RCC 7860 (cell line): ENCODE measurements around the gene CLRN2.
A peak's percentile ranks its signal among the peaks of the same experiment; 100 is the strongest.
"Not testable (repeated sequence)": the region's sequence is repeated elsewhere in the genome, so short reads cannot be mapped to it uniquely, and the experiment has no call there.

Experiments
- DNase-seq: peaks from one replicate; pipeline ENCODE4 v3.0.0-alpha.2; 2015; ENCODE audit warnings: low spot score
- FAIRE-seq: peaks from 2 replicates; lab custom pipeline; 2012; peaks lifted over from hg19 to GRCh38; lab: Jason Lieb, UNC

Gene CLRN2

DNA sequence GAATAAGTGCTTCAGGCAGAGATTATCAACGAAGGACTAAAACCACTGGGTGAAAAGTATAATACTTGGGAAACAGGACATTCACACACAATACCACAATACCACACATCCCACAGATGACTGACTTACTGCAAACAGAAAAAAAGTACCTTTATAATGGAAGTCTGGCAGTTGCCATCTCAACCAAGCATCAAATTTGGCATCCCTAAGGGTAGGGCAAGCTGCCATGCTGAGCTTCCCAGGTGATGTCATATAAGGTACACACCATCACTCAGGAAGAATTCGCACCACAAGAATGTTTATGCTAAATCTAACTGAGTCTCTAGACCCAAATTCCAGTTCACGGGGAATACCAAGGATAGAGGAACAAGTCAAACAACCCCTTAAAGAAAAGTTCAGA is 12.2 kb upstream of the CLRN2 start:
- DNase-seq (peak; percentile 88), FAIRE-seq (peak; percentile 76)

DNA sequence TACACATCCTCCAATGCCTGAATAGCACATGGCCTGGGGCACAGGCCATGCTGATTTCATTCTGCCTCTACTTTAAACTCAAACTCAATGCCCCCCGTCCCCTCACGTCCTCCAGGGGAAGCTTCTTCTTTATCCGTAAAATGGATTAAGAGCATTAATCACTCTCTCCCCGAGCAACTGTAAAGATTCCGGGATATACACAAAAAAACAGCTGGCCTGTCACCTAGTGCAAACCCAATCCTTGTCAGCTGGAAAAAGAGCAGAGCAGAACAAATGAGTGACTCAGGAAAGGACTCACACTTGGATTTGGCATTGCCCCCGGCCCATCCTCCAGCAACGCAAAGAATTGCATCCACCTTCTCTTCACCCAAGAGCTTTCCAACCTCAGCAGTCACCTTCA is 10.9 kb upstream of the CLRN2 start:
- DNase-seq: no peak
- FAIRE-seq: no peak

DNA sequence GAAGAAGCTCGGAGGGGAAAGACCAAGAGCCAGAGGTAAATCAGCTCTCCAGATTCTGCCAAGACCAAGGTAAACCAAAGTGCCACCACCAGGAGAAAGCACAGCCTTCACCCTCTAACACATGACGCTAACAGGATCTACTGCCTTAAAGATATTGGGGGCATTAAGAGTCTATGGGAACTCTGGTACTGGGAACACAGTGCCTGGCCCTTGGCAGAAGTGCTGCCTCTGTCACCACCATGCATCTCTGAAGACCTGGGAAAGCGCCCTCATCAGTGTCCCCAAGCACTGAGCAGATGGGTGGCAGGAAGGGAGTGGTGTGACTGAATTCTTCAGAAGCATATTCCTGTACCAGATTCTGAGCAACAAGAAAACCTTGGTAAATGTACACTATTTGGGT is 4.4 kb upstream of the CLRN2 start:
- FAIRE-seq (no peak), DNase-seq (no peak)

DNA sequence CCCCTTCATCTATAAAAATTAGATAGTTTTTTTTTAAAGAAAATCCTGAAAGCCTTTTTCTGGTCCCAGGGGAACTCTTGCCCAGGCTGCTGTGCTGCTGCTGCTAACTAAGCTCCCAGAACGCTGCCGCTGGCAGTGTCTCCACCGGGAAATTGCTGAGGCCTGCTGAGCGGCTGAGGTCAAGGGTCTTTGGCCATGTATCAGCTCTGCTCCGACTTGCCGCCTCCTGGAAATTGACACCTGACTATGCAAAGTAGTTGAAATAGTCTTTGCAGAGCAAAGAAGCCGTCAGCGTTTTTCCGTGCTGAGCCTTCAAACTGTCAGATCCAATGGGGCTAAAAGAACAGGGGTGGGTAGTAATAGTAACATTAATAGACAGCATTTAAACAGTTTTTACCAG is 3.9 kb upstream of the CLRN2 start:
- no peak for DNase-seq
- no peak for FAIRE-seq

DNA sequence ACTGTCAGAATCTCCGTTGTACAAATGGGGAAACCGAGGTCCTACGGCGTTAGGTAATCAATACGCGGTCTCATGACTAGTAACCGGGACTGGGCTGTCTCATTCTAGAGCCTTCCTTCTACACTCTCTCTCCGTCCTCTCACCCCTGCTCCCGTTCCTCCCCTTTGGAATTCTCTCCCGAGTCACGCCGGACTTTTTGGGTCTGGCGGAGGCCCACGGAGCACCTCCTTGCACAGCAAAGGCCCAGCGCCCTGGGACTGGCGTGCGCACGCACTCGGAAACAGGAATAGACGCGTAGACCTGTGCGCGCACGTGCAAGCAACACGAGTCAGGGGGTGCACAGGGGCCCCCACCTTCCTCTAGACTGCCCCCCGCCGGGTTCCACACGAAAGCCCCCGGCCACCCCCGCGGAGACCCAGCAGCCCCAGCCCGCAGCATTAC is 3.4 kb upstream of the CLRN2 start:
- no peak for DNase-seq
- FAIRE-seq: no peak

DNA sequence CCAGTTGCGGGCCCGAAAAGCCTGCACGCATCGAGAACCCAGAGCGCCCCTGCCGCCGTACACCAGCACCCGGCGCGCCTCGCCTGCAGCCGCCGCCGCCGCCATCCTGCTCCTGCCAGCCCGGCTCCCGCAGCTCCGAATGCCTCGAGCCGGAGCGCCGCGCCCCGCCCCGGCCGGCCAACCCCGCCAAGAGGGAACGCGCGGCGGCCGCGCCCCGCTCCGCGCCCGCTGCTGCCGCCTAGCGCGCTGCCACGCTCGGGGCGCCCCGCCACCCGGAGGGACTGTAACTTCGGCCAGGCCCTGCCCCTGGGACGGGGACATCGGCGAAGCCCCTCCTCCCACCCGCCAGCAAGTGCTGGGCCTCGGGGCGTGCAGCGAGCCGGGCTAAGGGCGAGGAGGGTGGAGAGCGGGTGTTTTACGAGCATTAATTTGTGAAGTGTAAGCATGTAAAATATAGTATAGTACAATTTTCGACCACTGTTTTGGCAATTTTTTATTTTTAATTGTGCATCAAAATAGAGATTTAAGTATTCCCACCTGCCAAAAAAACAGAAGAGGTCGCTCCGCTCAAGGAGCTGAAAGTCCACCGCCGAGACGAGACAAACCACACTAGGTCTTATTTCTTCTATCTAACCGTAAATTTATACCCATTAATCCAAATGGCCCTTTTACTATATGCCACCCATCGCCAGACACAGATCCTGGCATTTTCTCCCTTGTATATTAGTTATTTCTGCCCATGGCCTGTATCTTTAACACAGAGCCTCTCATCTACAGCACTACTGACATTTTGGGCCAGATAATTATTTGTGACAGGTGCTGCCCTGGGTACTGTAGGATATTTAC is 2.8 kb upstream of the CLRN2 start, which contains the start of gene QDPR:
TSS of gene QDPR (minus strand) at position 141 of the 846 bp plus-strand sequence. CDS start at position 105, 36 bp downstream.
- no peak for FAIRE-seq
- peak; percentile 52 for DNase-seq

DNA sequence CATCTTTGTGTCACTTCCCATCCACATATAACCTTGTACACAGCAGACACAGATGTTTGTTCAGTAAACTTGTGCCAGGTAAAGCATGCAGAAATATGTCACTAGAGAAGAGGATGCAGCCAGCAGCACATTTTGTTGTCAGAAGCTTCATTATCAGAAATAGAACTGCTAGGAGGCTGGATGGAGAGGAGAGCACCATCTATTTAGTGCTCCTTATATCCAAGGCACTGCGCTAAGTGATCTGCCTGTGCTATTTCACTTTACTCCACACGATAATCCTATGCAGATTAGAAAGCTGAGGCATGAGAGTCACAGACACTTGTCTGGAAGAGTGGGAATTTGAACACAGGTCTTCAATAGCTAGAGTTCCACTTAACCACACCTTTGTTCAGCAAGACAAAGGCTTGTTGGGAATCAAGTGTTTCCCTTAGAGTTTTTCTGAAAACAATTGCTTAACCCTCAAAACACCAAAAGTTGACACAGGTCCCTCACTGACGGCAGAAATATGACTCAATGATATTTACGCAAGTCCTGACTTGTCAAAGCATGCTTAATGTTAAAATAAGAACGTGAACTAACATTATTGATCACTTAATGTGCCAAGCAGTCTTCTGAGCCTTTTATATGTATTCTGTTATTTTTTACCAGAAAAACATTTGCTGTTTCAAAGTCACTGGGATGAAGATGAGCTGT is 1.8 kb upstream of the CLRN2 start:
- DNase-seq (no peak), FAIRE-seq (no peak)

DNA sequence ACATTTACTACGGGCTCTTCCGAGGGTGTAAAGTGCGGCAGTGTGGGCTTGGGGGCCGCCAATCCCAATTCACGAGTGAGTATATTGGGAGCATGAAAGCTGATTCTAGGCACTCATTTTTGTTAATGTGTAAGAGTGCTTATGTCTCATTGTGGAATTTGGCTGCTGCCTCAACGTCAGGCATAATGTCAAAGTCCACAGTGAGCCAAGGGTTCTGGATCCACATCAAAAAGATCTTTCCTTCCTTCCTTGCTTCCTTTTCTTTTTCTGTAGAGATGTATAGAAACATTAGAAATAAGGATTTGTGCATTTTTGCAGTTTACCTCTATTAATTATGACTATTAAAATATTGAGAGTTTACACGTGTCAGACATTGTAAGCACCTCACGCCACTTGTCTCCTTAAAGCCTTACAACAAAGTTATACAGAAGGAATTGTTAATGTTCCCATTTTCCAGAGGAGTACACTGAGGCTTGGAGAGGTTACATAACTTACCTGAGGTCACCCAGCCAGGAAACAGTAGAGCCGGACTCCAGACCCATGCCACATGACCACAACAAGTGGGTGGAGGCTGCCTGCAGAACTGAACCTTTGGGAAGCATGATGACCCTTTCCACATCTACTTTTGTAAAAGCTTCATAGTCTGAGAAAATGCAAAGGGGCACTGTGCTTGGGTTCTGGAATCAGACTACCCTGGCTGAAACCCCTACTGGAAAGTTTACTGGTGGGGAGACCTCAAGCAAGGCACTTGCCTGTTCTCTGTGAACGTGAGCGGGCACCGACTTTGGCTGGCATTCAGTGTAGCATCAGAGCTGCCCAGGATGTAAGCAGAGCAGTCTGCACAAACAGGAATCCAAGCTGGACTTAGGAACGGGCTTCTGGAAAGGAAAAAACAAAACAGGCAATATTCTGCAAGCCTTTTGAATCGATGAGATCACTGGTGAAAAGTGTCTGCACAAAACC is 761 bp downstream of the CLRN2 start:
- no peak for FAIRE-seq
- no peak for DNase-seq

DNA sequence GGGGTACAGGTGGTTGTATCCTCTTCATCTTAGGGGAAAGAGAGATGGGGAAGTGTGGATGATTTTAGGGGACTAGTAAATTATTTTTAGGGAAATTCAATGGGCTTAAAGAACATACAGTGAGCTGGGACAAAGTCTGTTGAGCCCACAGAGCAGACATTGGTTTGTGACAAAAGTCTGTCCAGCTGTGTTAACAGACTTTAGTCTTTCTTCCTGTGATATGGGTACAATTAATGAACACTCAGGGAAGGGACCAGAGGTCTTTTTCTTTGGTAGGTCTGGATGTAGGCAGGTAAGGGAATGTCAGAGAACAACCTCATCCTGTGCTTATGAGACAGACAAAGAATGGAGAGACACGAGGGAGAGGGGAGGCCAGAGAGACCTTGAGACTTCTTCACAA is 2.0 kb downstream of the CLRN2 start:
- FAIRE-seq (no peak), DNase-seq (no peak)

DNA sequence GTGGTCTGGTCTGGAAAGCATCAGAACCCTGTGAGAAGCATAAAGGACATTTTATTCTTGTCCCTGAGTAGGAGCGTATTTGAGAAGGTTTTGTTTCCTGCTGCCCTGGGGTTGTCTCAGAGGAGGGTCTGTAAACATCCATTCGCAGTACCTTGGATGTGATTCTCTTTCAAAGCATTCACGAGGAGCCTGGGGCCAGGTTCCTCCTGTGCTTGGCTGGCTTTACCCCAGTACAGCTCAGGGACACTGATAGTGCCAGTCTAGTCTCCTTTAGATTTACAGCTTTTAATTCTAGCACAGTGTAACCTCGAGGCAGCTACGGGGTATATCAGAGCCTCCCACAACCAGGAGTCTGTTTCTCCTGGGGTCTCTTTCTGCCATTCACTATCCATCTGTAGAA is 2.7 kb downstream of the CLRN2 start:
- FAIRE-seq (no peak), DNase-seq (no peak)

DNA sequence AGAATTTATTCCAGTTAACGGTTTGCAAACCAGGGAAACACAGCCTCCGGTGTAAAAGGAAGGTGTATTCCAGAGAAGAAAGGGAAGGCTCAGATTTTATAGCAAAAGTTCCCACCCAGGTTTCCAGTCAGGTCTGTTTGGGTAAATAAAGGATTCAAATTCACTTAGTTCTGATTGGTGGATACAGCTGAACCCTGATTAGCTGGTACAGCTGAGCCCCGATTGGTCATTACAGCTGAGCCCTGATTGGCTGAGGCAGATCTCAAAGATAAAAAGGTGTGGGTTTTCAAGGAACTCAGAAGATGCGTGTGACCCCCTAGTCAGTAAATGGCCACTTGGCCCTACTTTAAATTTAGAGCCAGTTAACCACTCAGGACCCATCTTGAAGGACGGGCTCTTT is 6.6 kb downstream of the CLRN2 start:
- no peak for FAIRE-seq

DNA sequence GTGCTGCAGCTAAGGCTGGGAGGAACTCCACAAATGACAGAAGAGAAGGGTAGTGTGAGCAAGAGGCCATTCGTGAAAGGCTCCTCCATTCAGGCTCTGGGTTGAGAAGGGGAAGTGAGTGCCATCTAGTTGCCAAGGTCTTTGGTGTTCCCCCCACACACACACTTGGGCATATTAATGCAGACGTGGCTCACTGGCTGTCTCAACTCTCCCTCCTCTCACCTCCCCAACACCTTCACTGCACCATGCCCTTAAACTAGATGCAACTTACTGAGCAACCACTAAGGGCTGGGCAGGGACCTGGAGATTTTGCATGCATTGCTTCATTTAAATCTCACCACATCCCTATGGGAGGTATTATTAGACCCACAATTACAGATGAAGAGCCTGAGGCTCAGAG is 8.7 kb downstream of the CLRN2 start:
- no peak for FAIRE-seq
- no peak for DNase-seq

More for the DNA sequence above, 6.6 kb downstream of the CLRN2 start:
- no peak for DNase-seq

DNA sequence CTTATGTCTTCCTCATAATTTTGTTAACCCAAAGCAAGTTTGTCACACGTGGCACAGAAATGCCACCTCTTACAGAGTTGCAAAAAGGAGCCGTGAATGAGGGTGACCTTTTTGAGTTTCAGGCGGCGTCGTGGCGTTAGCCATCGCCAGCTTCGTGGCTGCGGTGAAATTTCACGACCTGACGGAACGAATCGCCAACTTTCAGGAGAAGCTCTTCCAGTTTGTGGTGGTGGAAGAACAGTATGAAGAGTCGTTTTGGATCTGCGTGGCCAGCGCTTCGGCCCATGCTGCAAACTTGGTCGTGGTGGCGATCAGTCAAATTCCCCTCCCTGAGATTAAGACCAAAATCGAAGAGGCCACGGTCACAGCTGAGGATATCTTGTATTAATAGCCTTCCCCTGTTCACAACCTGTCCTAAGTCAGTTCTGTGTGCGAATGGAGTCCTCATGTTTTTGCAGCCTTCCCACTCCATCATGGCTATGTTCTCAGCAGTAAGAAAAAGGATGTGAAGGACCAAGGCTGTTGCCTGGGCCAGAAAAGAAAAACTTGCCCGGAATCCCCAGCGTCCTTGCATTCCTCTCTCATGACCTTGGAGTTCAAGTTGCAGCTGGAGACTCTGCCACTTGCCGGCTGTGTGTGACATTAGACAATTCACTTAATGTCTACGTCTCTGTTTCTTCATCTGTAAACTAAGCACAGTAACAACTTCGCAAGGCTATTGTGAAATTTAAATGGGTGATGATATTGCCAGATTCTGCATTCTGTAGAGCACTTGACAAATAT is 11.9 kb downstream of the CLRN2 start:
- FAIRE-seq (no peak), DNase-seq (no peak)

DNA sequence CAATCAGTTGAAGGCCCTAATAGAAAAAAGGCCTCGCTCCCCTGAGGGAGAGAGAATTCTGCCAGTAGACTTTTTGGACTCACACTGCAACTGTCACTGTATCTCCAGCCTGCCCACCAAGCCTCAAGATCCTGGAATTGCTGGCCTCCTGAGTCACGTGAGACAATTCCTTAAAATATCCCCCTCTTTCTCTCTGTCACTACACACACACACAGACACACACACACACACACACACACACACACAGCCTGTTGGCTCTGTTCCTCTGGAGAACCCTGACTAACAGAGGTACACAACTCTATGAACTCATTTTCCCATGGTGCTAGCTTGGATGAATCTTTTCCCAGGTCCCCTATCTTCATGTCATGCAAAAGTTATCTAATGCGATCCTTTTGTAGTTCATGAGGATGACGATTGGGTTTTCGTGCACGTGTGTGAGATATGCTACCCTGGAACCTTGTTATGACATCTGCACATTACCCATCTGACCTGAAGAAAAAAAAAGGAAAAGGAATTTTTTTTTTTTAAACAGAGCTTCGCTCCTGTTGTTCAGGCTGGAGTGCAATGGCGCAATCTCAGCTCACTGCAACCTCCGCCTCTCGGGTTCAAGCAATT is 13.7 kb downstream of the CLRN2 start:
- DNase-seq (no peak), FAIRE-seq (no peak)

DNA sequence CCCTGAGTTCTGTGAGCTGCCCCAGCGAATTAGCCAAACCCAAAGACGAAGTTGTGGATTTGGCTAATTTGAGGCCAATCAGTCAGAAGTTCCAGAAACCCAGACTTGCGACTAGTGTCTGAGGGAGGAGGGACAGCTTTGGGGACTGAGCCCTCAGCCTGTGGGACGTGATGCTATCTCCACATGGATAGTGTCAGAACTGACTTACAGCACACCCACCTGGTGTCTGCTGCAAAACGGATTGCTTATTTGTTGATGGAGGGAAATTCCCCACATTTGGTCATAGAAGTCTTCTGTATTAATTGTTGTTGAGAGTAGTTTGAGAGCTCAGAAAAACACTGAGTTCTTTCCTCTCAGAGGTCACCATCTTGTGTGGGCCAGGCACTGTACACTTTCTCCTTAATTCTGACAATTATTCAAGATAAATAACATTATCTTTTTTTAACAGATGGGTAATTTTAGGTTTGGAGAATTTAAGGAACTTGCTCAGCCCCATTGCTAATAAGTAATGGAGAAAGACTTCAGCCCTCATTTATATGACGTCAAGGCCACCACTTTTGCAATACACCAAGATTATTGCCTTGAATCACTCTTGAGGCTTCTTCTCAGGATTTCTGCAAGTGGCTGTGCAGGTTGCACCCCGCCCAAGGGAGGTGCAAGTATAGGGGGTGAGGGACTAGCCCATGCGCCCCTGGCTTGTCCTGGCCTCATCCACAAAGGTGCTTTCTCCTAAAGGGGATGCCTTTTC is 16.7 kb downstream of the CLRN2 start:
- FAIRE-seq (no peak), DNase-seq (no peak)

DNA sequence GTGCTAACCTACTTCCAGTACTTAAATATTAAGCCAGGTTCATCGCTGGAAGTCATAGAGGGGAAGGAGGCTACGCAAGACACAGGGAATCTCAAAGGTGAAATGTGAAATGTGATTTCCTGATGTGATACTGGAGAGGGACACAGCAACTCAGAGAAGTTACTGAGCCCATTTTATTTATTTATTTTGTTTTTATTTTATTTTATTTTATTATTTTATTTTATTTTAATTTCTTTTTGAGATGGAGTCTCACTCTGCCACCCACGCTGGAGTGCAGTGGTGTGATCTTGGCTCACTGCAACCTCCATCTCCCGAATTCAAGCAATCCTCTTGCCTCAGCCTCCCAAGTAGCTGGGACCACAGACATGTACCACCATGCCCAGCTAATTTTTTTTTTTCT is 19.7 kb downstream of the CLRN2 start:
- FAIRE-seq (no peak), DNase-seq (no peak)

DNA sequence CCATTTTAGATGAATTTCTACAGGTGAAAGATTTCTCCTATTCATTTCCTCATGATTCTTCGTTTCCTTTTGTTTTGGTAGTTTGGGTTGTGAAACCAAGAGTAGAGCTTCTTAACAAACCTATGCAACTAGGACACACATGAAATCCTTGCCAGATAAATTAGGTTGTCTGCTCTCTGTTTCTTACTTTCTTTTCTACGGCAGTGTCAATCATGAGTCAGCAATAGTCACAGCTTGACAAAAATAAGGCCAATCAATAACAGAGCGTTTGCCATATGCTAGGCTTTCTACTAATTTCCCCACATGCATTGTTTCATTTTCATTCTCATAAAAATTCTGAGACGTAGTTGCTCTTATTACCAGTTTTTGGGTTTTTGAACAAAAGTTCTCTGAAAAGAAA is 20.3 kb downstream of the CLRN2 start:
- no peak for FAIRE-seq
- DNase-seq: no peak

DNA sequence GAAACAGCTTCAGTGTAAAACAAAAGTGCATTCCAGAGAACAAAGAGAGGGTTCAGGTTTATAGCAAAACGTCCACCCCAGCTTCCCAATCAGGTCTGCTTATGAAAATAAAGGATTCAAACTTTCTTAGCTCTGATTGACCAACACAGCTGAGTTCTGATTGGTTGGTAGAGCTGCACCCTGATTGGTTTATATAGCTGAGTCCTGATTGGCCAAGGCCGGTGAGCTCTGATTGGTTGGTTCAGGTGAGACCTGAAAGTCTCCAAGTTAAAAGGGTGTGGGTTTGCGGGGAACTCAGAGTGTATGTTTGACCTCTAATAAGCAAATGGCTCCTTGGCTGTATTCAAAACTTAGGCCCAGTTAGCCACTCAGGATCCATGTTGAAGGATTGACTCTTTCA is 20.9 kb downstream of the CLRN2 start:
- DNase-seq (no peak), FAIRE-seq (no peak)

DNA sequence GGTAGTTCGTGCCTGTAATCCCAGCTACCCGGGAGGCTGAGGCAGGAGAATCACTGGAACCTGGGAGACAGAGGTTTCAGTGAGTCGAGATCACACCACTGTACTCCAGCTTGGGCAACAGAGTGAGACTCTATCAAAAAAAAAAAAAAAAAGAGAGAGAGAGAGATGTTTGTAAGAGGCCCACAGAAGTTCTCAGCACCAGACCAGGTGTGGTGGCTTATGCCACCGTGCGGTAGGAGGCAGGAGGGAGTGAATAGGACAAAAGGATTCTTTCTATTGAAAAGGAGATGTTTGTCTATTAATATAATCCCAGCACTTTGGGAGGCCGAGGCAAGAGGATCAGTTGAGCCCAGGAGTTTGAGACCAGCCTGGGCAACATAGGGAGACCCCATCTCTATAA is 22.1 kb downstream of the CLRN2 start:
- not testable (repeated sequence) for FAIRE-seq, DNase-seq
